ENCODE results near the gene SCYGR1. TPM values are rescaled to one million over a fixed set of nuclear protein-coding genes. Genes with fewer than 3 reads are reported as not detected.

The SCYGR1 gene
- total RNA-seq, 2 experiments from 2014 or later = not detected

- POLR2A ChIA-PET = no interaction called here
- no peaks in the 10 kb centered on the region for H3K4me1 Mint-ChIP-seq (ENCODE audit: low read depth)
- CTCF ChIA-PET = no interaction called here
- ATAC-seq = no peak
- peaks cover 8% of the 10 kb centered on the region for H3K36me3 Mint-ChIP-seq (ENCODE audit: low read depth)
- no peaks in the 10 kb centered on the region for H3K27me3 Mint-ChIP-seq (ENCODE audit: low read depth)
- H3K9me3 Mint-ChIP-seq (ENCODE audit: insufficient read depth) = no peaks in the 10 kb centered on the region
- H3K27ac Mint-ChIP-seq = no peak overlapping the region
- no peak for DNase-seq
- no peak overlapping the region for H3K4me3 Mint-ChIP-seq
Measured at GRCh38 chr2:227363756-227364155, 24.0 kb downstream of the SCYGR1 start.

GRCh38 chr2:227360351-227360750, 27.4 kb downstream of the SCYGR1 start:
- DNase-seq = no peak
- Mint-ChIP-seq H3K36me3 (ENCODE audit: low read depth) (peaks cover 19% of the 10 kb centered on the region), H3K27me3 (ENCODE audit: low read depth) (no peaks in the 10 kb centered on the region), H3K4me1 (ENCODE audit: low read depth) (no peaks in the 10 kb centered on the region), H3K4me3 (no peak overlapping the region), H3K9me3 (ENCODE audit: insufficient read depth) (no peaks in the 10 kb centered on the region), H3K27ac (no peak overlapping the region)
- ChIA-PET CTCF (no interaction called here), POLR2A (no interaction called here)
- no peak for ATAC-seq

- H3K27ac Mint-ChIP-seq = no peak overlapping the region
- no peak for DNase-seq
- H3K27me3 Mint-ChIP-seq (ENCODE audit: low read depth) = no peaks in the 10 kb centered on the region
- no peak for ATAC-seq
- no peaks in the 10 kb centered on the region for H3K9me3 Mint-ChIP-seq (ENCODE audit: insufficient read depth)
- peaks cover 23% of the 10 kb centered on the region for H3K36me3 Mint-ChIP-seq (ENCODE audit: low read depth)
- POLR2A ChIA-PET = no interaction called here
- H3K4me3 Mint-ChIP-seq = no peak overlapping the region
- H3K4me1 Mint-ChIP-seq (ENCODE audit: low read depth) = no peaks in the 10 kb centered on the region
- CTCF ChIA-PET = no interaction called here
Measured at GRCh38 chr2:227351639-227352038, 36.1 kb downstream of the SCYGR1 start.

- peaks cover 30% of the 10 kb centered on the region for H3K36me3 Mint-ChIP-seq (ENCODE audit: low read depth)
- CTCF ChIA-PET = interaction anchor here (1.2 kb wide), 2 partner anchors 112 to 416 kb away, joined by 3 to 4 read pairs; no protein-coding TSS in a partner anchor
Measured at GRCh38 chr2:227349989-227350612, 37.6 kb downstream of the SCYGR1 start.

GRCh38 chr2:227348324-227348723, 39.4 kb downstream of the SCYGR1 start:
- H3K4me3 Mint-ChIP-seq = no peak overlapping the region
- no peak overlapping the region for H3K27ac Mint-ChIP-seq
- POLR2A ChIA-PET = interaction anchor here (1.0 to 1.1 kb wide), 2 partner anchors 9 to 11 kb away, joined by 3 to 4 read pairs; no protein-coding TSS in a partner anchor
- no peak for ATAC-seq
- CTCF ChIA-PET = interaction anchor here (0.8 to 3.1 kb wide), 4 partner anchors 11 to 310 kb away, joined by 3 to 10 read pairs (median 4); no protein-coding TSS in a partner anchor
- H3K4me1 Mint-ChIP-seq (ENCODE audit: low read depth) = no peaks in the 10 kb centered on the region
- DNase-seq = no peak
- H3K36me3 Mint-ChIP-seq (ENCODE audit: low read depth) = peaks cover 30% of the 10 kb centered on the region
- H3K9me3 Mint-ChIP-seq (ENCODE audit: insufficient read depth) = no peaks in the 10 kb centered on the region
- H3K27me3 Mint-ChIP-seq (ENCODE audit: low read depth) = no peaks in the 10 kb centered on the region

More at GRCh38 chr2:227349989-227350612, 37.6 kb downstream of the SCYGR1 start:
- ATAC-seq (no peak), DNase-seq (no peak)
- no peaks in the 10 kb centered on the region for H3K27me3 Mint-ChIP-seq (ENCODE audit: low read depth)
- H3K4me3 Mint-ChIP-seq = no peak overlapping the region
- no peaks in the 10 kb centered on the region for H3K4me1 Mint-ChIP-seq (ENCODE audit: low read depth)
- POLR2A ChIA-PET = no interaction called here
- no peaks in the 10 kb centered on the region for H3K9me3 Mint-ChIP-seq (ENCODE audit: insufficient read depth)
- no peak overlapping the region for H3K27ac Mint-ChIP-seq

- ChIA-PET POLR2A (interaction anchor here (1.0 kb wide), 1 partner anchor 12 kb away, joined by 4 read pairs; no protein-coding TSS in a partner anchor), CTCF (interaction anchor here (3.1 kb wide), 1 partner anchor 10 kb away, joined by 10 read pairs; no protein-coding TSS in a partner anchor)
- DNase-seq (no peak), ATAC-seq (no peak)
- no peak overlapping the region for H3K27ac Mint-ChIP-seq
- H3K9me3 Mint-ChIP-seq (ENCODE audit: insufficient read depth) = no peaks in the 10 kb centered on the region
- H3K36me3 Mint-ChIP-seq (ENCODE audit: low read depth) = peaks cover 31% of the 10 kb centered on the region
- H3K27me3 Mint-ChIP-seq (ENCODE audit: low read depth) = no peaks in the 10 kb centered on the region
- H3K4me3 Mint-ChIP-seq = no peak overlapping the region
- no peaks in the 10 kb centered on the region for H3K4me1 Mint-ChIP-seq (ENCODE audit: low read depth)
Measured at GRCh38 chr2:227347117-227347516, 40.6 kb downstream of the SCYGR1 start.

- no peak for ATAC-seq
- H3K27ac Mint-ChIP-seq = no peak overlapping the region
- no peak for DNase-seq
- CTCF ChIA-PET = no interaction called here
- no peaks in the 10 kb centered on the region for H3K9me3 Mint-ChIP-seq (ENCODE audit: insufficient read depth)
- no peaks in the 10 kb centered on the region for H3K27me3 Mint-ChIP-seq (ENCODE audit: low read depth)
- POLR2A ChIA-PET = no interaction called here
- H3K36me3 Mint-ChIP-seq (ENCODE audit: low read depth) = peaks cover 30% of the 10 kb centered on the region
- H3K4me1 Mint-ChIP-seq (ENCODE audit: low read depth) = no peaks in the 10 kb centered on the region
- no peak overlapping the region for H3K4me3 Mint-ChIP-seq
Measured at GRCh38 chr2:227344231-227344630, 43.5 kb downstream of the SCYGR1 start.

GRCh38 chr2:227341553-227341952, 46.2 kb downstream of the SCYGR1 start:
- ChIA-PET POLR2A (no interaction called here), CTCF (no interaction called here)
- H3K4me3 Mint-ChIP-seq = no peak overlapping the region
- H3K4me1 Mint-ChIP-seq (ENCODE audit: low read depth) = no peaks in the 10 kb centered on the region
- no peak overlapping the region for H3K27ac Mint-ChIP-seq
- no peaks in the 10 kb centered on the region for H3K9me3 Mint-ChIP-seq (ENCODE audit: insufficient read depth)
- H3K36me3 Mint-ChIP-seq (ENCODE audit: low read depth) = peaks cover 28% of the 10 kb centered on the region
- H3K27me3 Mint-ChIP-seq (ENCODE audit: low read depth) = no peaks in the 10 kb centered on the region
- ATAC-seq = no peak
- DNase-seq = no peak

- ATAC-seq (no peak), DNase-seq (no peak)
- Mint-ChIP-seq H3K4me3 (no peak overlapping the region), H3K27ac (no peak overlapping the region), H3K36me3 (ENCODE audit: low read depth) (peaks cover 34% of the 10 kb centered on the region), H3K27me3 (ENCODE audit: low read depth) (no peaks in the 10 kb centered on the region), H3K4me1 (ENCODE audit: low read depth) (peaks cover 2% of the 10 kb centered on the region), H3K9me3 (ENCODE audit: insufficient read depth) (no peaks in the 10 kb centered on the region)
- CTCF ChIA-PET = interaction anchor here (1.6 to 1.8 kb wide), 2 partner anchors 12 to 426 kb away, joined by 5 to 7 read pairs; no protein-coding TSS in a partner anchor
- POLR2A ChIA-PET = no interaction called here
Measured at GRCh38 chr2:227340106-227340505, 47.6 kb downstream of the SCYGR1 start.

GRCh38 chr2:227339098-227339599, 48.6 kb downstream of the SCYGR1 start:
- CTCF ChIA-PET = interaction anchor here (1.6 to 1.8 kb wide), 2 partner anchors 11 to 427 kb away, joined by 5 to 7 read pairs; no protein-coding TSS in a partner anchor
- POLR2A ChIA-PET = interaction anchor here (0.6 kb wide), 1 partner anchor 9 kb away, joined by 3 read pairs; no protein-coding TSS in a partner anchor
- Mint-ChIP-seq H3K4me1 (ENCODE audit: low read depth) (peaks cover 2% of the 10 kb centered on the region), H3K36me3 (ENCODE audit: low read depth) (peaks cover 41% of the 10 kb centered on the region), H3K9me3 (ENCODE audit: insufficient read depth) (no peaks in the 10 kb centered on the region), H3K27ac (no peak overlapping the region), H3K27me3 (ENCODE audit: low read depth) (no peaks in the 10 kb centered on the region), H3K4me3 (no peak overlapping the region)
- ATAC-seq (no peak), DNase-seq (no peak)

Data from activated CD8-positive, alpha-beta T cell treated with anti-CD3 and anti-CD28 coated beads, Interleukin-2, amount 10 ng/mL, durations not matched to agents 7 days and 5 days (primary cell).